Measurements from ENCODE around the gene COL8A1. TPM values are rescaled to one million over a fixed set of nuclear protein-coding genes. Genes with fewer than 3 reads are reported as not detected.
"Not testable (repeated sequence)": the region's sequence is repeated elsewhere in the genome, so short reads cannot be mapped to it uniquely, and the experiment has no call there.

The COL8A1 gene
- total RNA-seq, 1 experiment from 2014 or later: 24.3 TPM

DNA sequence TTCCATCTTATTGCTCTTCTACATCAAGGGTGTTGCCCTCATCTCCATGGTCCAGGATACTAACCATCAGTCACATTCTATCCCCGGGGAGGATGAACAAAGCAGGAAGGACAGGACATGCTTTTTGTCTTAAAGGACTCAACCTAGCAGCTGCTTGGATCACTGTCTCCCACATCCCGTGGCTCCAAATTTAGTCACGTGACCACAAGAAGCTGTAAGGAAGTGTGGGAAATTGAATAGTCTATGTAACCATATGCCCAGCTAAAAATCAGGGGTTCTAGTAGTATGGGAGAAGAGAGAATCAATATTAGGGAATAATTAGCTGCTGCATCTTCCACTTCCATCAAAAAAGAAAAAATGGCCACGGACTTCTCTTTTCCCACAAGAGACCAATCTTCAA is 161.0 kb downstream of the COL8A1 start:
- no peak for DNase-seq (ENCODE audit: low spot score)

DNA sequence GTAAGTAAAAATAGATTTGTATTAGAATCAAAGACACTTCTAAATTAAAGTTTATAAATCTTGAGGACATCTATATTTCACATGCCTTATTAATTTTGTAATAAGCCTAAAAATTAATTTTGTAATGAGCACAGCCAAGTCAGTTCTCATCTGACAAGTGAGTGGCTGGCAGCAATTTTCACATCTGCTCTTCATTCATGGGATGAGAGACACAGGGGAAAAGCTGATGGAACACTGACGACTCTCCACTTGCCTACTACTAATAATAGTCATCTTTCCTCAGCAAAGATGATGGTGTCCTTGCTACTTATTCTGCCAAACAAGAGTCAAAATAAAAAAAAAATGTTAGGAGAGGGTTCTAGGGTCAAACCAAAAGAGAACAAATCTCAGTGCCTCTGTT is 164.9 kb downstream of the COL8A1 start:
- DNase-seq (ENCODE audit: low spot score): no peak

DNA sequence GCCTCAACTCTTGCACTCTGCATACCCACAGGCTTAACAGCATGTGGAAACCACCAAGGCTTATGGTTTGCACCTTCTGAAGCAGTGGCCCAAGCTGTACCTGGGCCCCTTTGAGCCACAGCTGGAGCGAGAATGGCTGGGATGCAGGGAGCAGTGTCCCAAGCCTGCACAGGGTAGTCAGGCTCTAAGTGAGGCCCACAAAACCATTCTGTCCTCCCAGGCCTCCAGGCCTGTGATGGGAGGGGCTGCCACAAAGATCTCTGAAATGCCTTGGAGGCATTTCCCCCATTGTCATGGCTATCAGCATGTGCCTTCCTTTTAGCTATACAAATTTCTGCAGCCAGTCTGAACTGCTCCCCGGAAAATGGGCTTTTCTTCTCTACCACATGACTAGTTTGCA is 166.8 kb downstream of the COL8A1 start:
- no peak for DNase-seq (ENCODE audit: low spot score)

DNA sequence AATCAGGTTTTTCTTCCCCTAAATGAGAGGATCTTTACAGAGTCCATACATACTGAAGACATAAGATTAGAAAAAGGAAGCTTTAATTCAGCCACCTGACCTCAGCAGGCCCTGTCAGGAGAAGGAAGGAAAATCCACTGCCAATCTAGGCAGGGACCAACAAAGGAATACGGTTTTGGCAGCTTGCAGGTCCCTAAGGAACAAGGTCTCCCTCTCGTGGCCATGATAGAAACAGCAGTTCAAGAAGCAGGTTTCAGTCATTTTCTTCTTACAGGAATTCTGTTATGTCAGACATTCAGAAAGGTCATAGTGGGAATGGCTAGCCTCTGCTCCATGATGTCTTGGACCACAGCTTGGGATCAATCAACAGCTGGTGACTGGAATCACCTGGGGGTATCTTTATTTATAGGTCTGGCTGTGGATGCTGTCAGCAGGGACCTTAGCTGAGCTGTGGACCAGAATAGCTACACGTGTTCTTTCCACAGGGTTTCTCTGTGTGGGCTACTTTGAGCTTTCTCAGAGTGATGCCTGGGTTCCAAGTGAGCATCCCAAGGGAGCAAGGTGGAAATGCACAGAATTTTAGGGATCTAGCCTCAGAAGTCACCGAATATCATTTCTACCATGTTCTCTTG is 169.9 kb downstream of the COL8A1 start:
- peak; percentile 70 for DNase-seq (ENCODE audit: low spot score)

DNA sequence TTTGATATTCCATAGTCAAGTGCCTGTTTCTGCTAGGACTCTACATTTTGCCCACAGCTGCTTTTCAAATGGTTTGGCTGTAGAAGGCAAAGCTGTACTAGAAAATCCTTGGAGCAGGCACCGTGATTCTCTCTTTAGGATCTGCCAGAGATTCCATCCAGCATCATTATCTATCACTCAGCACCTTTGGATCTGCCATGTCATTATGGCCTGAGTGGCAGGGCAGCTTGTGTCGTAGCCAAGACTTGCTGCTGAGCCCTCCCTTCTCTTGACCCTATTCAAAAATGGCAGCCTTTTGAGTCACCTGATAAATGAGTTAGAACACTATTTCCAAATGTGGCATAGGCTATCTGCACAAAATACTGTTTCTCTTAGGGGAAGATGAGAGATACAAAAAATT is 171.2 kb downstream of the COL8A1 start:
- no peak for DNase-seq (ENCODE audit: low spot score)

DNA sequence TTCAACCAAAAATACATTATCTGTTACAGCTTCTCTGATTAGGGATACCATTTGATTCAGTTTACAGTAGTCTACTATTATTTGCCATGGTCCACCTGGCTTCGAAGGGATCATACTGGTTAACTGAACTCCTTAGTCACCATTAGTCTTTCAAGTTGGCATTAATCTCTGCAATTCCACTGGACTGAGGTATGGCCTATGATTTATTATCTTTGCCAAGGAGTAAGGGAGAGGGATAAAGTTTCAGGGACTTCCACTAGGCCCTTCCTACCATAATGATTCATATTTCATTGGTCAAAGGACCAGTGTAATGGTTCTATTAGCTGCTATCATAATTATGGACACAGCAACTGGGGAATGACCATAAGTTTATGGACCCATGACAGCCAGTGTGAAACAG is 172.0 kb downstream of the COL8A1 start:
- no peak for DNase-seq (ENCODE audit: low spot score)

DNA sequence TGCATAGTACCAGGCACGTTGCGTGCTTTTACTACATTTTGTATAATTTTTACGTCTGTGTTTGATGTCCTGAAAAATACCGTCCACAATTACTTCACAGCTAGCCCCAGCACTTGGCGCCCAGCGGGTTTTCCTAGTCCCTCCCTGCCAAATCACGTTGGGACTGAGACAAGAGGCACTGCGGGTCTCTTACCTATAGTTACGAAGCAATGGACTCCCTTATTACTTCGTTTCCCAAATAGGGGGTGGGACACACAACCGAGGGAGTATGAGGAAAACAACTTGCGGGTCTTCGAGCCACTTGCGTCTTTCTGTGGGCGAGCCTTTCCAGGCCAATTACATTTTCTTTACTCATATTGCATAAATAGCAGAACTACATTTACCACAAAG is 178.6 kb downstream of the COL8A1 start:
- no peak for DNase-seq (ENCODE audit: low spot score)

DNA sequence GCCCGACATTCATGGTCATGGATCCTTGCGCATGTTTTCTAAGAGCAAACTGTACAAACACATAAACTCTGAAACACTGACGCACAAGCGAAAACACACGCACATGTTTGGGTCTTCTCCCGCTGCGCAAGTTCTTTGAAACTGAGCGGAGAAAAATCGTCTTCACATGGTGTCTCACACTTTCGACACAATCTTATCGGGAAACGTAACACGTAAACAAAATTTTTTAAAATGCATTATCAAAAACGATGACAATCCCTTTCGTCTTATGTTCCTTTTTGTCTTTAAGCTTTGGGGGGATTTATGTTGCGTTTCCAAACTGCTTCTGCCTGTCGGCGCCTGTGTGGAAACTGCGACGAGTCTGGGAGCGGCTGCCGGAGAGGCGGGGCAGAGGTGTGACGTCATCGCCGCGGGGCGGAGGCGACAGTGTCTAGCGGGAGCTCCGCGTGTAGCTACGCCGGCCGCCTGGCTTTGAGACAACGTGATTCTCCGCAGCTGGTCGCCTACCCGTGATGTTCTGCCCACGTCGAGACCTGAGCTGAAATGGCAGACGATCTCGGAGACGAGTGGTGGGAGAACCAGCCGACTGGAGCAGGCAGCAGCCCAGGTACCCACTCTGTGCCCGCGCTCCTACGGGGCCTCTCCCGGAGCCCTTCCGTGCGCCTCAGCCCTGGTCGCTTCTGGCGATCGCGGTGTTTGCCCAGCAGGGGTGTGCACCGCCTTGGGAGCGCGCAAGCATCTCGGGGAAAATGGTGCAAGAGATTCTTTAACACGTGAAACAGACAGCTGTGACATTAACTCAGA is 179.2 kb downstream of the COL8A1 start, which contains the start of gene CMSS1:
Gene CMSS1 (plus strand): TSS at position 426 of the 804 bp plus-strand sequence.
- DNase-seq (ENCODE audit: low spot score): peak; percentile 81

DNA sequence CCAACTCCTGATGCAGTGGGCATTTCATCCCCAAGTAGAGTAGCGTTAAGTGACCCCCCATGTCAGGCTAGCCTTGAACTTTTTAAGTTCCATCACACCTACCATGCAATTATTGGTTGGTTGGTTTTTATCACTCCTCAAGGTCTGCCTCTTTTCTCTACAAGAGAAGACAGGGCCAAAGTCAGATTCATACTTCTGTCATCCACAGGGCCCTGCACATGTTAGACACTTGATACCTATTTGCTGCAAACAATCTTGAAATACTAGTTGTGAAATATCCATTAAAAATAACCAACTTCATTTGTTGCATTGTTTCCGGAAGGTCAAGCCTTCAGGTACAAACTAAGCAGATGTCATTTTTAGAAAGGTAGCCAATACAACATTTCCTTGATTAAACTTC is 180.4 kb downstream of the COL8A1 start:
- no peak for DNase-seq (ENCODE audit: low spot score)

DNA sequence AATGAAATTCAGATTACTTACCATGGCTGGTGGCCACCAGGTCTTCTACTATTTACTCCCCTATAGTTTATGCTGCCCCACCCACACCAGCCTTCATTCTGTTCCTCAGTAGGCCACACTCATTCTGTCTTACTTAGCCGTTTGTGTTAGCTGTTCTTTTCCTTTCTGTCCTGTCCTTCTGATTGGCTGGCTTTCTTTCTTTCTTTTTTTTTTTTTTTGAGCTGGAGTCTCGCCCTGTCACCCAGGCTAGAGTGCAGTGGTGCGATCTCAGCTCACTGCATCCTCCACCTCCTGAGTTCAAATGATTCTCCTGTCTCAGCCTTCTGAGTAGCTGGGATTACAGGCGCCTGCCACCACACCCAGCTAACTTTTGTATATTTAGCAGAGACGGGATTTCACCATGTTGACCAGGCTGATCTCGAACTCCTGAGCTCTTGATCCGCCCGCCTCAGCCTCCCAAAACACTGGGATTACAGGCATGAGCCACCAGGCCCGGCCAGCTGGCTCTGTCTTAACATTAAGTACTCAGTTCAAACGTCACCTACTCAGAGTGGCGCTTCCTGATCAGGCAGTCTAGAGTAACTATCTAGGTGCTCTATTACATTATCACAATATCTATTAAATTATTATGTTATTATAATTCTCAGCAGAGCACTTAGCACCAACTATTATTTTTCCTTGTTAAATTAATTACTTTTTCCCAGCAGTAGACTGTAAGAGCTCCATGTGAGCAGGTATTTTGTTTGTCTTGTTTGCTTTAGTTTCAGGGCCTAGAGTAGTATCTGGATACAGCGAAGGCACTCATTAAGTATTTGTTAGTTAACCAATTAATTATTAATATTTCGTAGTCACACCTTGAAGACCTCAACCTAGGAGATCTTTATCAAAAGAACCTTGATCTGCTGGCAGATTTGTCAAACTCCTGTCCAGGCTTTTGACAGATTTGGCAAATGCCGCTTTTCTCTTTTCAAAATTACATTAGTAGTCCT is 185.6 kb downstream of the COL8A1 start:
- DNase-seq (ENCODE audit: low spot score): no peak

DNA sequence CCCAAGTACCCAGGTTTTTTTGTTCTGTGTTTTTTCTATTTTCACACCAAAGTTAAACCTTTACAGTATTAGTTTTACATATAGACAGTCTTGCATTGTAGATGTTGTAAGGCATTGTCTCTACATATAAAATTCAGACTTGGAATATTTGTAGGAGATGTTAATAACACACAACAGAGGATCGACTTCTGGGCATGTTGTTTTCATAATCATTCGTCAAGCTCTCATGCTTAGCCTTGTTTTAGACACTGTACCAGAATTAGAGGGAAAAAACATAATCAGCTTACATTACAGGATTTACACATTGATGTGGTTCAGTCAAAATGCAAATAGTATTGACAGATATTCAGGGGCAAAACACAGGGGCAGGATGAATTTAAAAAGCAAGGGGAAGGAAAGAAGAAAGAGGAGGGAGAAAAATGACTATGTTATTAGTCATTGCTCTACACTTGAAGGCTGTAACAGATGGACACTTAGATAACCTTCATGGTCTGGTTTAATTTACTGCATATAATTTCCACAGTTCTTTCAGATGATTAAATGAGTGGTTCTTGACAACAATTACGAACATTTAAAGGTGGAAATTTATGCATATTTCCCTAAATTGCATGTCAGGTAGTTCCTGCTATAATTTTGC is 186.7 kb downstream of the COL8A1 start:
- DNase-seq (ENCODE audit: low spot score): no peak

DNA sequence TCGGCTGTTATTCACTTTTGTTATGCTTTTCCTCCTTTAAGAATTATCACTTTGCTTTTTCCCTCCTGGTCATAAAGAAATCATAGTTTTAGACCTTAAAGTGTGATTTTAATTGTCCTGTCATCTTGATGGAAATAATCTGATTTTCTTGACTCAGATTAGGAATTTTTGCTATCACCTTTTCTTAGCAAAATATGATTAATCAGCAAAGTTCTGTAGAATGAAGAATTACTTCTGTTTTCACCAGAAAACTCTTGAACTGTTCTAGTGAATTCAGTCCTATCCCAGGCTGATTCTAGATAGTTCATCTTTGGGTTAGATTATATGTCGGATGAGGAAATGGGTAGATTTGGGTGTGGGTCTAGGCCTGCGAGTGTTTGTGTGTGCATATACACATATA is 191.4 kb downstream of the COL8A1 start:
- no peak for DNase-seq (ENCODE audit: low spot score)

DNA sequence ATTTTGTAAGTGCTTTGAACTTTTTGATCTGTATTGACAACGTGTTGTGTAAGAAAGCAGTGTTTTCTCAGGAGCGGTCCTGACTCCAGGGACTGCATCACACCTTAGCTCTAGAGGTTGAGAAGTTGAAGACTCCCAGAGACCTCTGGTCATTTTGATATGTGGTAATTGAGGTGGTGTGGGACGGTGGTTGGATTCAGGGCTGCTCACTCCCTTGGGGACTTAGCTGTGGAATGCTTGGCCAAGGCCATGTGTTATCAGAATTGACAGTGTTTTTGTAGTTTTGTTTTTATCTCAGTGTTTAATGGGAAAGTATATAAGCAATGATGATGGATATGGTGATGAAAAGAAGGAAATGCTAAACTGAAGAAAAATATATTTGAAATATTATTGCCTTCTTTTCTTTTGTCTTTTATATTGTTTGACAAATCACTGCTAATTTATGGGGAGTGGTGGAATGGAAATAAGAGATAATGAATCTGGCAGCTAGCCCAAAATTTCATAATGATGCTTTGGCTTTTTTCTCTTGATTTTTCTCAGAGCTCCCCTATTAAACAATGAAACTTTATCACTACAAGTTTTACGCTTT is 195.3 kb downstream of the COL8A1 start:
- DNase-seq (ENCODE audit: low spot score): no peak

DNA sequence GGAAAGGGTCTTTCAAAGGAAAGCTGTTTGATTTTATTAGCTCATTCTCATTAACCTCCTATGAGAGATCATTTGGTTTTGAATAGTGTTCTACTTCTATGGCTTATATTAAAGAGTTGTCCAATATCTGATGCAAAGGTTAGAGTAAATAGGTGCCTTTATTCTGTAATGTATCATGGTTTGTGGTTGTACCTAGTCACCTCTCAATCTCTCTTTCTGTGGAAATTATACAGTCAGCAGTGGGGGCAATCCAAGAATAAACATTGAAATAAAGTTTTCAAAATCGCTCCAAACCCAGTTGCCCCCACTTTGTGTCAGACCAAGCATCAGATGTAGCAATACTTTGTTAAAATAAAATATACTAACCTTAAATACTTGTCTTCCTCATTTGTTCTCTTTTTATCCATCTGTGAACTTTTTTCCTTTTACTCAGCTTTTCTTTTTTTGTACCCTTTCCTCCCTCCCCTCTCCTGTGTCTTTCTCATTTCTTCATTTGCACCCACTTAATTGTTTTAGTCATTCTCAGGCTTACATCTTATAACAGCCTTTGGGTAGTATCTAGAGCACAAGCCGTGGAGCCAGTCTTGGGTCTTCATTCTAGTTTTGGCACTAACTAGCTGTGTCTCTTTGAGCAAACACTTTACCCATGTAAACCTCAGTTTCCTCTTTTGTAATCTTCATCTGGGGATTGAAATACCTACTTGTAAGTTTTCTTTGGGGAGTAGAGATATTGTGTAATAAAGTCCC is 196.0 kb downstream of the COL8A1 start:
- no peak for DNase-seq (ENCODE audit: low spot score)

DNA sequence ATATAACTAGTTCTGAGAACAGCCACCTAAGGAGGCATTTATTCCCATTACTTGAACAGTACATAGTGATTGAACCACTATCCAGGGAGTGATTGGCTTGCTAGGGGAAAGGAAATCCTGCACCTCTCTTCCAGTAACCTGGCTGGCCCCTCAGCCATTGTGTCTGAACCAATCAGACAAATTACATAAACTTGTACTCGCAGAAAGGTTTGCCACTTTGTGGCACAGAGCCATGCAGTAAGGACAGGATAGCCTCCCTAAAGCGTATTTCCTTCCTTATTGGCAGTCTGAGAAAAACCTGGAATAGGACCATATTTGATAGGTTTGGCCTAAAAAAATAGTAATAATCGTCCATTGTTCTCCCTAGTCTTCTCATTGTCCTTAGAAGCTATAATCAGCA is 198.3 kb downstream of the COL8A1 start:
- no peak for DNase-seq (ENCODE audit: low spot score)

DNA sequence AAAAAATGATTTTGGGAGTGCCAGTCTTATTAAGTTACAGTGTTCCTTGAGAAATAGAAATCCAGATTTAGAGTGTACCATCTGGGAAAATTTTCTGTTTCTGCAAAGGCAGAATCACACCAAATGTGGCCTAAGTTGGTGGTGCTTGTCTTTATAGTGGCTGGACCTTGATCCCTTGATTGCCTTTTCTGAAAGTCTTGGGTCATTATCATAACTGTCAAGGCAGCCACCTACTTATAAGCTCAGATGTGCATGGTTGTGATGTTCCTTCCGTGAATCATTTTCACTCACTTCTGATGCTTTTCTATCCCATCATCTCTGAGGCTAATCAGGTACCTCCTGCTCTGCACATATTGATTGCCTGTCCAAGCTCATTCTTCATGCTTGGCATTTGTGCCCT is 199.3 kb downstream of the COL8A1 start:
- no peak for DNase-seq (ENCODE audit: low spot score)

DNA sequence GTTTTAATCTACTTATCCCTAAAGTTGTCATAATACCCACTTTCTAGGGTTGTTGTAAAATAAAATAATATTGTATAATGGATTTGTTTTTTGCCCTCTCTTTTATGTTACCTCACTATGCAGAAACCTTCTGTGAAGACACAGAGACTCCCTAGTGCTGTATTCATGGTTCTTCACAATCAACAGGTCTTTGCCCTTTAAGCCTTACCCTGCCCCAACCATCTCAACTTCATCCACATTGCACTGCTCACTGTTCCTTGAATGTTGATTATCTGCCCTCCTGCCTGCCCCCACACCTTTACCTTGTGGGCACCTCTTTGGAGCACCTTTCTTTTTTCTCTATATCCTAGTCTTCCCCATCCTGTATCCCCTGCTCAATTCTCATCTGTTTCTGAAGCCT is 200.4 kb downstream of the COL8A1 start:
- DNase-seq (ENCODE audit: low spot score): no peak

DNA sequence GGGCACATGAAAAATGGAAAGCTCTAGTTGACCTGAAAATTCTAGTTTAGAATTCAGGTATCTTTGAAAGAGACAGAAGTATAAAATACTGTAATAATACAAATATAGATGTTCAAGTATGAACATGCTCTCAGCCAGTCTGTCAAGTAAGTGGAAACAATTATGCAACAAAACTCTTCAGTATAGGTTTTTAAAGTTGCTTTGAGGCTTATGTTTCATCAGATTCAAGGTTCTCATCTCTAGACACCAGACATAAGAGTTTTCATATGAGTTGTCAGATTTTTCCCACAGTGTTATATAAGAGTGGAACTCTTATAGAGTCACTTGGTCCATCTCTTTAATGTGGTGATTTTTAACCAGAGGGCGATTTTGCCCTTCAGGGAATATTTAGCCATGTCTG is 201.2 kb downstream of the COL8A1 start:
- no peak for DNase-seq (ENCODE audit: low spot score)

DNA sequence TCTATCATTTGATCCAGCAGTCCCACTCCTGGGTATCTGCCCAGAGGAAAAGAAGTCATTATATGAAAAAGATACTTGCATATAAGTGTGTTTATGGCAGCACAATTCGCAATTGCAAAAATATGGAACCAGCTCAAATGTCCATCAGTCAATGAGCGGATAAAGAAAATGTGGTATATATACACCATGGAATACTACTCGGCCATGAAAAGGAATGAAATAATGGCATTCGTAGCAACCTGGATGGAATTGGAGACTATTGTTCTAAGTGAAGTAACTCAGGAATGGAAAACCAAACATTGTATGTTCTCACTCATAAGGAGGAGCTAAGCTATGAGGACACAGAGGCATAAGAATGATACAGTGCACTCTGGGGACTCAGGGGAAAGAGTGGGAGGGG is 203.6 kb downstream of the COL8A1 start:
- not testable (repeated sequence) for DNase-seq (ENCODE audit: low spot score)

DNA sequence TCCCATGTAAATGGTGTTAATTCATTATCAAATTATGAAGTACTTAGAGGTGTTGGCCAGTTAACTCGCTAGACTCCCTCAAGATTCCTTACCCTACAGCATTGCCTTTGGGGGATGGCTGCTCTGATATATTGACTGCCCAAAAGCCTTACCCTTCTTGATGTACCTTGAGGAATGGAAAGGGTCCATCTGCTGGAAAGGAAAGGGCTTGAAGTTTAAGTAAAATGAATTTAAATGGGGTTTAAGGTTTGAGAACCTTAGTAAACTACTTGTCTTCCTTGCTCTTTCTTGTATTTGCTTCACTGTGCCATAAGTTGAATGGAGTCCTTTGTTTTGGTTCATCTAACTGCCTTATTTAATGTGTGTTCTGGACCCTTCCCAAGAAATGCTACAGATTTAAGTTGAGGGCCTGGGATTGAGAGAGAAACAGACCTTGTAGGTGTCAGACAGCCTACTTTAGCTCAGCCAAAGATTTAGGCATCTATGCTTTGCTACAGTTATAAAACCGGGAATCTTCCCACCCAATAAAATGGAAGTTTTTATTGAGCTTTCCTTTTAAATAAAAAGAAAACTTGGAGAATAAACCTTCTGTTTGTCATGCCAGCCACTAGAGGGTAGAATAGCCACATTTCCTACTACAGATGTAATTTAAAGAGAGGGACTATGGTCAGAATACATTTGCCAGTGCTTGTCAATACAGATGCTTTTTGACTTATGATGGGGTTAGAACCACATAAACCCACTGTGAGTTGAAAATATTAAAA is 204.6 kb downstream of the COL8A1 start:
- peak; percentile 63 for DNase-seq (ENCODE audit: low spot score)

All from H4 (cell line).